Esophagus muscularis mucosa (tissue), 3 donors: Measurements from ENCODE around the gene SPDEF.

Experiments
- POLR2AphosphoS5 ChIP-seq, 2 donors: sonication (generic); formaldehyde crosslinking; IDR thresholded peaks; one replicate each; pipeline ENCODE4 v1.6.1; 2017; ENCODE audit warnings: antibody characterized with exemption in 2 of 2
- TF ChIP-seq, protein P1 (sequence below), 3 experiments: fragments of 200-600 bp in 2 of 3; fragments of 450-650 bp in 1 of 3; sonication (generic) in 2 of 3; IDR thresholded peaks; one replicate each; pipeline ENCODE4 v1.5.1; 2017 to 2019; ENCODE audit warnings: antibody characterized with exemption in 3 of 3, mild to moderate bottlenecking in 2 of 3, moderate library complexity in 1 of 3

DNA sequence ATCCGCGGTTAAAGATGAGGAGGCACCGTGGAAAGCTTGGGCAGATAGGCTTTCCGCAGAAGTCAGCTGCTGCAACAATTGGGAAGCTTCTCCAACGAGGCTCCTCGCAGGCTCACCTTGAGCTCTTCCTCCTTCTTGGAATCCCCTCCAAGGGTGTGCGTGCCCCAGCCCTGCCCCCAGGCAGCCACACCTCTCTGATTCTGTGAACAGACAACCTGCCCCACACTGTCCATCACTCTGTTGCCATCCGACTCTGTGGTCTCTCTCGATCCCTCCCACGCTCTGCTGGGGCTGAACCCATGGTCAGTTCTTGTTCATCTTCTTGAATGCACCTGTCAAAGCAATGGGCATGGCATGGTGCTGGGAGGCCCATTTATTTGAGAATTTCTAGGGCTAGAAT lies 58.7 kb downstream of the SPDEF start:
- no peak for TF ChIP-seq POLR2AphosphoS5 (IDR thresholded peaks at IDR 0.05)
- TF ChIP-seq, protein P1, sequence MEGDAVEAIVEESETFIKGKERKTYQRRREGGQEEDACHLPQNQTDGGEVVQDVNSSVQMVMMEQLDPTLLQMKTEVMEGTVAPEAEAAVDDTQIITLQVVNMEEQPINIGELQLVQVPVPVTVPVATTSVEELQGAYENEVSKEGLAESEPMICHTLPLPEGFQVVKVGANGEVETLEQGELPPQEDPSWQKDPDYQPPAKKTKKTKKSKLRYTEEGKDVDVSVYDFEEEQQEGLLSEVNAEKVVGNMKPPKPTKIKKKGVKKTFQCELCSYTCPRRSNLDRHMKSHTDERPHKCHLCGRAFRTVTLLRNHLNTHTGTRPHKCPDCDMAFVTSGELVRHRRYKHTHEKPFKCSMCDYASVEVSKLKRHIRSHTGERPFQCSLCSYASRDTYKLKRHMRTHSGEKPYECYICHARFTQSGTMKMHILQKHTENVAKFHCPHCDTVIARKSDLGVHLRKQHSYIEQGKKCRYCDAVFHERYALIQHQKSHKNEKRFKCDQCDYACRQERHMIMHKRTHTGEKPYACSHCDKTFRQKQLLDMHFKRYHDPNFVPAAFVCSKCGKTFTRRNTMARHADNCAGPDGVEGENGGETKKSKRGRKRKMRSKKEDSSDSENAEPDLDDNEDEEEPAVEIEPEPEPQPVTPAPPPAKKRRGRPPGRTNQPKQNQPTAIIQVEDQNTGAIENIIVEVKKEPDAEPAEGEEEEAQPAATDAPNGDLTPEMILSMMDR (IDR thresholded peaks at IDR 0.05): no peak
